Endothelial cell of umbilical vein (primary cell): Measurements from ENCODE around the gene ATXN7L2. TPM values are rescaled to one million over a fixed set of nuclear protein-coding genes. Genes with fewer than 3 reads are reported as not detected.

Experiments
- BruUV-seq: library from RNA; stranded (reverse); fragments of 400-500 nt; replicated peaks from 2 replicates; lab custom pipeline; 2021; lab: Mats Ljungman, UMichigan
- CTCF ChIA-PET: fragments of 300-600, 350-600 bp; sonication (Branson Sonifier 250); formaldehyde crosslinking; loops from one replicate; lab custom pipeline; 2021; ENCODE audit warnings: antibody characterized with exemption, inconsistent platforms; lab: Charles Lee
- POLR2A ChIA-PET: fragments of 300-600, 350-600 bp; sonication (Branson Sonifier 250); formaldehyde crosslinking; loops from one replicate; lab custom pipeline; 2021; ENCODE audit warnings: antibody characterized with exemption, inconsistent platforms; lab: Charles Lee
- DNase-seq: peaks from one replicate; pipeline ENCODE4 v3.0.0-alpha.2; 2011; ENCODE audit warnings: low read depth, low spot score
- FAIRE-seq: peaks from 2 replicates; lab custom pipeline; 2011; peaks lifted over from hg19 to GRCh38; lab: Jason Lieb, UNC
- H2AFZ ChIP-seq: 2 replicates; pipeline ENCODE4 v1.6.0; 2012; ENCODE audit warnings: low read depth, low read length, control low read depth, inconsistent platforms
- H3K27ac ChIP-seq: 2 replicates; pipeline ENCODE4 v1.5.1; 2011; ENCODE audit warnings: low read depth, mild to moderate bottlenecking, control low read depth, low read length, moderate library complexity; ENCODE audit not compliant: insufficient read depth
- H3K27me3 ChIP-seq, 2 experiments: 2 replicates each; pipeline versions ENCODE4 v1.6.0 to v1.6.1; 2011; ENCODE audit warnings: low read length in 2 of 2, mixed read lengths in 1 of 2; ENCODE audit not compliant: control insufficient read depth in 2 of 2, insufficient read depth in 2 of 2
- H3K36me3 ChIP-seq, 2 experiments: 2 replicates in 1 of 2; 3 replicates in 1 of 2; pipeline ENCODE4 v1.5.1; 2011; ENCODE audit warnings: low read length in 2 of 2, mild to moderate bottlenecking in 1 of 2, moderate library complexity in 1 of 2; ENCODE audit not compliant: control insufficient read depth in 2 of 2, insufficient read depth in 2 of 2; ENCODE audit errors: extremely low read depth in 1 of 2
- H3K4me1 ChIP-seq: 3 replicates; pipeline ENCODE4 v1.5.1; 2011; ENCODE audit warnings: mild to moderate bottlenecking, low read length; ENCODE audit not compliant: control insufficient read depth, insufficient read depth; ENCODE audit errors: extremely low read depth
- H3K4me2 ChIP-seq: 2 replicates; pipeline ENCODE4 v1.6.1; 2011; ENCODE audit warnings: low read length, control low read depth, mixed read lengths; ENCODE audit not compliant: insufficient read depth
- H3K4me3 ChIP-seq, 3 experiments: fragments of 200-600 bp in 1 of 3; sonication (generic), shearing (Covaris generic) in 1 of 3; replicated peaks in 1 of 3; 2 replicates each; pipeline ENCODE4 v1.5.1; 2011 to 2016; ENCODE audit warnings: control low read depth in 3 of 3, low read length in 3 of 3, mild to moderate bottlenecking in 2 of 3, inconsistent platforms in 1 of 3, low read depth in 1 of 3, moderate library complexity in 1 of 3; ENCODE audit not compliant: insufficient read depth in 1 of 3
- H3K79me2 ChIP-seq: 2 replicates; pipeline ENCODE4 v1.6.0; 2012; ENCODE audit warnings: low read length, inconsistent platforms; ENCODE audit not compliant: control insufficient read depth, insufficient read depth
- H3K9ac ChIP-seq: replicated peaks from 2 replicates; pipeline ENCODE3; 2011; ENCODE audit warnings: low read length, control low read depth; ENCODE audit not compliant: insufficient read depth; ENCODE audit errors: extremely low read depth
- H3K9me1 ChIP-seq: replicated peaks from 3 replicates; pipeline ENCODE4 v1.6.0; 2011; ENCODE audit warnings: mild to moderate bottlenecking, low read length; ENCODE audit not compliant: control insufficient read depth, insufficient read depth; ENCODE audit errors: extremely low read depth
- H3K9me3 ChIP-seq: replicated peaks from 2 replicates; pipeline ENCODE4 v1.5.1; 2012; ENCODE audit warnings: low read length, inconsistent platforms; ENCODE audit not compliant: control insufficient read depth, insufficient read depth
- H4K20me1 ChIP-seq: replicated peaks from 2 replicates; pipeline ENCODE3; 2011; ENCODE audit warnings: mild to moderate bottlenecking, low read length; ENCODE audit not compliant: control insufficient read depth, insufficient read depth; ENCODE audit errors: extremely low read depth
- CTCF ChIP-seq, 2 donors: IDR thresholded peaks; 1 replicate in 1 of 2; 2 replicates in 1 of 2; pipeline ENCODE4 v1.5.1; 2011; ENCODE audit warnings: low read length in 2 of 2, mild to moderate bottlenecking in 2 of 2, moderate library complexity in 2 of 2, control low read depth in 1 of 2, inconsistent platforms in 1 of 2, low read depth in 1 of 2; ENCODE audit not compliant: insufficient read depth in 1 of 2; ENCODE audit errors: extremely low read depth in 1 of 2
- EZH2 ChIP-seq: IDR thresholded peaks from 2 replicates; pipeline ENCODE4 v1.6.1; 2012; ENCODE audit warnings: borderline replicate concordance, low read depth, mild to moderate bottlenecking, moderate library complexity, low read length, inconsistent platforms; ENCODE audit not compliant: severe bottlenecking
- FOS ChIP-seq: IDR thresholded peaks from 2 replicates; pipeline ENCODE4 v1.6.1; 2011; ENCODE audit warnings: mild to moderate bottlenecking, low read length, moderate library complexity, borderline replicate concordance; ENCODE audit not compliant: insufficient read depth
- GATA2 ChIP-seq: IDR thresholded peaks from 2 replicates; pipeline ENCODE4 v1.7.0; 2011; ENCODE audit warnings: low read depth, mild to moderate bottlenecking, moderate library complexity, mixed read lengths, low read length; ENCODE audit not compliant: insufficient read length, insufficient read depth
- JUN ChIP-seq: IDR thresholded peaks from 2 replicates; pipeline ENCODE4 v1.6.1; 2011; ENCODE audit warnings: borderline replicate concordance, low read depth; ENCODE audit not compliant: insufficient read length, insufficient read depth
- MAX ChIP-seq: IDR thresholded peaks from 2 replicates; pipeline ENCODE4 v1.6.1; 2011; ENCODE audit not compliant: insufficient read depth, insufficient read length
- MYC ChIP-seq: IDR thresholded peaks from one replicate; pipeline ENCODE4 v1.6.1; 2011; ENCODE audit warnings: mild to moderate bottlenecking, low read depth, low read length
- POLR2A ChIP-seq: IDR thresholded peaks from 2 replicates; pipeline ENCODE4 v1.6.1; 2012; ENCODE audit warnings: low read depth, mild to moderate bottlenecking, control low read depth, low read length
- POLR2AphosphoS5 ChIP-seq: IDR thresholded peaks from 2 replicates; pipeline ENCODE4 v1.6.1; 2012; ENCODE audit warnings: low read depth, mild to moderate bottlenecking, control low read depth, low read length, moderate library complexity; ENCODE audit not compliant: insufficient read depth
- dilution Hi-C: fragments of 300-500 bp; cut with MboI; formaldehyde crosslinking; loops from one replicate; pipeline ENCODE4 v1.15.0; 2019; ENCODE audit warnings: low sequenced_read_pairs; ENCODE audit not compliant: extremely low pct_ligation_motif_present
- intact Hi-C: fragments of 100-400 bp; cut with micrococcal nuclease; formaldehyde crosslinking; loops from one replicate; pipeline ENCODE4 v1.10.0; 2022
- polyA plus RNA-seq, 4 experiments: library from polyadenylated mRNA; depleted of rRNA in 3 of 4; stranded (reverse) in 3 of 4; unstranded in 1 of 4; fragments of >200 nt; gene quantifications; 2 replicates each; pipeline versions ENCODE4 v1.2.1 to v1.2.3, GENCODE V29; 2011 to 2012; ENCODE audit warnings: missing spikeins in 1 of 4
- total RNA-seq: library from RNA; stranded (reverse); gene quantifications from 2 replicates; pipeline ENCODE4 v1.2.3, GENCODE V29; 2021

Gene ATXN7L2
- total and polyA plus RNA-seq, 2 donors (not counting 3 experiments of a cell fraction or from before 2014, with no cell fraction given): 4.4 to 4.9 TPM

- peak overlapping the region; percentile 93 for H2AFZ ChIP-seq
- POLR2A ChIA-PET: interaction anchor here (1.4 kb wide), 1 partner anchor 9 kb away, joined by 3 read pairs; the partner anchor contains the start of gene ATXN7L2
Observed at GRCh38 chr1:109492779-109493178, 9.1 kb downstream of the ATXN7L2 start.

GRCh38 chr1:109493227-109493626 is 9.5 kb downstream of the ATXN7L2 start:
- Histone ChIP-seq H3K9me1 (no peaks in the 10 kb centered on the region), H3K4me1 (peaks cover 15% of the 10 kb centered on the region), H3K36me3 (peaks cover 2 to 9% of the 10 kb centered on the region in 2 experiments), H3K9ac (peak overlapping the region; percentile 68), H3K27ac (peak overlapping the region; percentile 42), H2AFZ (peak overlapping the region; percentile 93), H3K4me2 (peak overlapping the region; percentile 21), H3K9me3 (no peaks in the 10 kb centered on the region), H3K4me3 (no peak overlapping the region), H3K79me2 (no peaks in the 10 kb centered on the region), H4K20me1 (no peaks in the 10 kb centered on the region), H3K27me3 (no peaks in the 10 kb centered on the region)
- DNase-seq: no peak
- BruUV-seq: no TSS peak
- dilution Hi-C loops (no loop called here), intact Hi-C loops (no loop called here)
- TF ChIP-seq FOS: no peak
- no peak for TF ChIP-seq MYC
- TF ChIP-seq GATA2: no peak
- no peak for TF ChIP-seq MAX
- no peak for TF ChIP-seq CTCF (IDR thresholded peaks at IDR 0.05; ENCODE audit: extremely low read depth in 1 of 2, insufficient read depth in 1 of 2, low read depth in 1 of 2, low read length in 2 of 2)
- no peak for TF ChIP-seq POLR2AphosphoS5
- no peak for TF ChIP-seq POLR2A
- no peak for TF ChIP-seq JUN
- TF ChIP-seq EZH2: no peak
- FAIRE-seq: no peak
- POLR2A ChIA-PET: interaction anchor here (1.4 kb wide), 1 partner anchor 9 kb away, joined by 3 read pairs; the partner anchor contains the start of gene ATXN7L2
- CTCF ChIA-PET: interaction anchor here (0.7 to 23.0 kb wide), 9 partner anchors 8 to 216 kb away, joined by 3 to 955 read pairs (median 5); partner anchors contain the start of genes AMIGO1, ATXN7L2 and GPR61

More at GRCh38 chr1:109492779-109493178, 9.1 kb downstream of the ATXN7L2 start:
- peaks cover 15% of the 10 kb centered on the region for H3K4me1 ChIP-seq
- CTCF ChIA-PET: interaction anchor here (0.7 to 23.0 kb wide), 8 partner anchors 8 to 216 kb away, joined by 3 to 955 read pairs (median 4); partner anchors contain the start of genes ATXN7L2 and GPR61
- no peaks in the 10 kb centered on the region for H4K20me1 ChIP-seq
- intact Hi-C loops (no loop called here), dilution Hi-C loops (no loop called here)
- peak overlapping the region; percentile 42 for H3K27ac ChIP-seq
- H3K79me2 ChIP-seq: no peaks in the 10 kb centered on the region
- TF ChIP-seq MAX (no peak), FOS (peak; percentile 47)
- H3K4me2 ChIP-seq: peak overlapping the region; percentile 21
- FAIRE-seq (peak; percentile 67), DNase-seq (no peak)
- no peak overlapping the region for H3K9ac ChIP-seq
- H3K4me3 ChIP-seq: no peak overlapping the region
- H3K9me3 ChIP-seq: no peaks in the 10 kb centered on the region
- peaks cover 2 to 9% of the 10 kb centered on the region in 2 experiments for H3K36me3 ChIP-seq
- BruUV-seq: no TSS peak
- H3K9me1 ChIP-seq: no peaks in the 10 kb centered on the region
- H3K27me3 ChIP-seq: no peaks in the 10 kb centered on the region
